Memory B cell (primary cell): ENCODE measurements around the gene ELMO1.

Source experiments
- ATAC-seq: fragments of 150-1000 bp; cut with Tn5 transposase; 2 replicates; pipeline ENCODE4 v1.10.0; 2021; ENCODE audit warnings: low read depth, mild to moderate bottlenecking, moderate library complexity
- DNase-seq, 2 donors: peaks; one replicate each; pipeline ENCODE4 v3.0.0; 2022; ENCODE audit warnings: low spot score in 2 of 2
- H3K27ac Mint-ChIP-seq: one replicate; pipeline ENCODE4 v1.8.0; 2022; ENCODE audit warnings: mild to moderate bottlenecking, moderate library complexity, mixed read lengths
- H3K27me3 Mint-ChIP-seq: one replicate; pipeline ENCODE4 v1.8.0; 2022; ENCODE audit warnings: mixed read lengths
- H3K36me3 Mint-ChIP-seq: one replicate; pipeline ENCODE4 v1.8.0; 2022; ENCODE audit warnings: mild to moderate bottlenecking, mixed read lengths
- H3K4me1 Mint-ChIP-seq: one replicate; pipeline ENCODE4 v1.8.0; 2022; ENCODE audit warnings: mixed read lengths
- H3K4me3 Mint-ChIP-seq: one replicate; pipeline ENCODE4 v1.8.0; 2022; ENCODE audit warnings: mild to moderate bottlenecking, moderate library complexity, mixed read lengths
- H3K9me3 Mint-ChIP-seq: one replicate; pipeline ENCODE4 v1.8.0; 2022; ENCODE audit warnings: mixed read lengths

The ELMO1 gene

DNA sequence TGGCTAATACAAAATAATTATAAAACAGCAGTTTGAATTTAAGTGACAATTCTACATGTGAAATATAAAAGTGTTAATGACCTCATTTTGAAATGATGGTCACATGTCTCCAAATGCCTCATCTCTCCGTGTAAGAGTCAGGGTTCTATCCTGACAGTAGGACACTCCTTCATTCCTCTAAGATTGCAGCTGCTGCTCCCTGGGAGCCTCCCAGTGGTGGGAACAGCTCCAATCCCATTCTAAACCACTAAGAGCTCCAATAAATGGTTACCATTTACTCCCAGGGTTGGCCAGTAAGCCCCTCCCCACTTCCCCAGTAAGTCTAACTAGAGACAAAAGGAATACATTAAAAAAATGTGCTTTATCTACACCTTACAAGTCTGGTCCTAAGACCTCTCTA lies 379.8 kb downstream of the ELMO1 start:
- ATAC-seq (no peak), DNase-seq (no peak)
- H3K27ac Mint-ChIP-seq, result no peak overlapping the region
- no peak overlapping the region for H3K4me3 Mint-ChIP-seq
- H3K9me3 Mint-ChIP-seq, result no peaks in the 10 kb centered on the region
- peaks cover 29% of the 10 kb centered on the region for H3K36me3 Mint-ChIP-seq
- no peaks in the 10 kb centered on the region for H3K27me3 Mint-ChIP-seq
- peaks cover 21% of the 10 kb centered on the region for H3K4me1 Mint-ChIP-seq

DNA sequence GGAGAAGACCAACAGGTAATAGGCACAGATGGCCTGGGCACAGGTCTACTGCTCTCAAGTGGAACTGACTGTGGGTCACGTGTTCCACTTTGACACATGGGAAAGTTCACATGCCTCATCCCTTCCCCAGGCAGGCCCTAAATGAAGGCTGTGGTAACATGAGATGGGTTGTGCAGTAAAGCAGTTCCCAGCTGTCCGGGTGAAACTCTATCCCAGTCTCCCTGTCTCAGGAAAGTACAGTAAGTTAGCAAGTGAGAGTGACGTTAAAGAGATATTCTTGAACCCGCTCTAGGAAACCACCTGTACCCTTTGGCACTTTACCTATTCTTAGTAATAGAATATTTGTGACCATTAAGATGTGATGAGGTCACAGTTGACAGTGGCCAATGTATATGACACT lies 380.6 kb downstream of the ELMO1 start:
- H3K4me3 Mint-ChIP-seq, result no peak overlapping the region
- peaks cover 24% of the 10 kb centered on the region for H3K4me1 Mint-ChIP-seq
- no peaks in the 10 kb centered on the region for H3K9me3 Mint-ChIP-seq
- H3K27me3 Mint-ChIP-seq, result no peaks in the 10 kb centered on the region
- DNase-seq (no peak), ATAC-seq (no peak)
- H3K36me3 Mint-ChIP-seq, result peaks cover 30% of the 10 kb centered on the region
- peak overlapping the region; percentile 17 for H3K27ac Mint-ChIP-seq

DNA sequence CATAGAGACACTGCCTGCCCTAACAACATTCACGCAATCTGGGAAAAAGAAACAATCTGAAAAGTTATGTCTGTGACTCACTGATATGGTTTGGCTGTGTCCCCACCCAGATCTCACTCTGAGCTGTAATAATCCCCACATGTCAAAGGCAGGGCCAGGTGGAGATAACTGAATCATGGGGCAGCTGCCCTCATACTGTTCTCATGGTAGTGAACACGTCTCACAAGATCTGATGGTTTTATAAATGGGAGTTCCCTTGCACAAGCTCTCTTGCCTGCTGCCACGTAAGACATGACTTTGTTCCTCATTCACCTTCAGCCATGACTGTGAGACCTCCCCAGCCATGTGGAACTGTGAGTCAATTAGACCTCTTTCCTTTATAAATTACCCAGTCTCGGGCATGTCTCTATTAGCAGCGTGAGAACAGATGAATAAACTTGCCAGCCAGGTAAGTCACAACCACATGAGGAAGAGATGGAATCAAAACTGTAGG lies 382.8 kb downstream of the ELMO1 start:
- Mint-ChIP-seq H3K36me3 (peaks cover 38% of the 10 kb centered on the region), H3K9me3 (no peaks in the 10 kb centered on the region), H3K4me1 (peaks cover 19% of the 10 kb centered on the region), H3K27me3 (no peaks in the 10 kb centered on the region), H3K4me3 (no peak overlapping the region), H3K27ac (peak overlapping the region; percentile 33)
- DNase-seq, result no peak
- peak; percentile 42 for ATAC-seq

DNA sequence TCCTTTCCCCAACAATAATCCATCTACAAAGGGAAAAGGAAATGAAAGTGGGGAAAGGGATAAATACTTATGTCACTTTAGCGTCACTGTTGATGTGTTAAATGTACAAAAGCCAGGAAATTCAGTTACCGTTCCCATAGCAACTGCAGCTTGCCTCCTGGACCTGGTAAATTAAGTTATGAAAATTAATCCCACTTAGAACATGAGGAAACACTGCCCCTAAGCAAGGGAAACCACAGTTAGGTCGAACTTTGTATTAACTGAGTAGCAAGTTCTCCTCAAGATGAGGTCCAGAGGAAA lies 386.2 kb downstream of the ELMO1 start:
- no peaks in the 10 kb centered on the region for H3K27me3 Mint-ChIP-seq
- DNase-seq (no peak), ATAC-seq (no peak)
- H3K4me1 Mint-ChIP-seq, result peaks cover 12% of the 10 kb centered on the region
- H3K27ac Mint-ChIP-seq, result peak overlapping the region; percentile 24
- H3K36me3 Mint-ChIP-seq, result peaks cover 47% of the 10 kb centered on the region
- H3K4me3 Mint-ChIP-seq, result no peak overlapping the region
- H3K9me3 Mint-ChIP-seq, result no peaks in the 10 kb centered on the region

DNA sequence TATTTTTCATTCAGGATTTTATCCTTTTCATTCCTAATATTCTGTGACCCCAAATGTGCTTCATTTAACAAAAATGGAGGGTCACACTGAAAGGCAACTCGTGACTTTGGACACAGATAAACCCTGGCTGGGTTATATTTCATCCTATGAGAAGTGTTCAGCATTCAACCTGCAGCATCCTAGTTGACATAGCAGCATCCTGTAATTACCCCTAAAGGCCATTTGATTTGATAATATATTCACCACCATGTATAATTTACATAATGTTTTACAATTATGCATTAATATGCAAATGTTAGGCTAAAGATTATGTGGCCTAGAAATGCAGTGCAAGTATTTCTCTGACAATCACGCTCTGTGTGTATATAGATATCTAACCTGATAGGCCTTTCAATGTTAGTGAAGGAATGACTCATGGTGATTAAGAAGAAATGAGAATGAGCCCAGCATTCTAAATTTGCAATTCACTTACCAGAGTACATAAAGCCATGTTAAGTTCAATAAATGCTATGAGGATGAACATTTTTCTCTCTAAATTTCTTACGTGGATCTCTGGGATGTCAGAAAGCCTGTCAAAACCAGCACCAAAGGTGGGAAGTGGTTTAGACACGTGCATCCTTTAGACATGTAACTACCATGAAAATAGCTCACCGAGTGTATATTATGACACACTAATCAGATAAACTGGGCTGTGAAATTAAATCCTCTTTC lies 386.7 kb downstream of the ELMO1 start:
- no peaks in the 10 kb centered on the region for H3K9me3 Mint-ChIP-seq
- no peak overlapping the region for H3K27ac Mint-ChIP-seq
- DNase-seq, result no peak
- H3K27me3 Mint-ChIP-seq, result no peaks in the 10 kb centered on the region
- H3K4me3 Mint-ChIP-seq, result no peak overlapping the region
- H3K36me3 Mint-ChIP-seq, result peaks cover 51% of the 10 kb centered on the region
- no peak for ATAC-seq
- peaks cover 14% of the 10 kb centered on the region for H3K4me1 Mint-ChIP-seq

DNA sequence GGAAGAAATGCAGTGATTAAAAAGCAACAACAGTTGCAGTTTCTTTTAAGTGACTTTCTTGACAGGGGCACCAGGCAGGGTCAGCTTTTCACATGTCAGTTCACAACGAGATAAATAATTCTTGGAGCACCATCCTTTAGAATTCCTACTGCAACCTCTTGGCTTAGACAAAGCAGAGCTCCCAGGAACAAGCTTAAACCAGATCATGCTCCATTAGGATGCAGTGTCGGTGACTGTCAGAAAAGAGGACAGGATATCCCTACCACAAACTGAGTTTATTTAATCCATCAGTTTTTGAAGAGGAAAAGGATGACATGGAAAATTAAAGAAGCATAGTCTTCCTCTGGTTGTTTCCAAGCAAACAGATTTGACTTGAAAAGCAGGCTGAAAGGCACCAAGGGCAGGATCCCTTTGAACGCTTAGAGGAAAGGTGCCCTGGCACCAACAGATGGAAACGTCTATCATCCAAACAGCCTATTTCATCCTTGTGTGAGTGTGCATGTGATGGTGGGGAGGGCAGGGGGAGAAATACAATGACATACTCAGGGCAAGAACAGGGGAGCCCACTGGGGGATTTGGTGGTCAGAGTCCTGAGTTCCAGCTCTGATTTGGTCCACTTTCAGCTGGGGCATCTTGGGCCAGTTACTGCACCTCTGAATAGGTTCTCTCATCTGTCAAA lies 392.3 kb downstream of the ELMO1 start:
- Mint-ChIP-seq H3K36me3 (peaks cover 48% of the 10 kb centered on the region), H3K4me3 (no peak overlapping the region), H3K27ac (no peak overlapping the region), H3K27me3 (no peaks in the 10 kb centered on the region), H3K4me1 (peaks cover 8% of the 10 kb centered on the region), H3K9me3 (no peaks in the 10 kb centered on the region)
- no peak for DNase-seq
- ATAC-seq, result no peak

DNA sequence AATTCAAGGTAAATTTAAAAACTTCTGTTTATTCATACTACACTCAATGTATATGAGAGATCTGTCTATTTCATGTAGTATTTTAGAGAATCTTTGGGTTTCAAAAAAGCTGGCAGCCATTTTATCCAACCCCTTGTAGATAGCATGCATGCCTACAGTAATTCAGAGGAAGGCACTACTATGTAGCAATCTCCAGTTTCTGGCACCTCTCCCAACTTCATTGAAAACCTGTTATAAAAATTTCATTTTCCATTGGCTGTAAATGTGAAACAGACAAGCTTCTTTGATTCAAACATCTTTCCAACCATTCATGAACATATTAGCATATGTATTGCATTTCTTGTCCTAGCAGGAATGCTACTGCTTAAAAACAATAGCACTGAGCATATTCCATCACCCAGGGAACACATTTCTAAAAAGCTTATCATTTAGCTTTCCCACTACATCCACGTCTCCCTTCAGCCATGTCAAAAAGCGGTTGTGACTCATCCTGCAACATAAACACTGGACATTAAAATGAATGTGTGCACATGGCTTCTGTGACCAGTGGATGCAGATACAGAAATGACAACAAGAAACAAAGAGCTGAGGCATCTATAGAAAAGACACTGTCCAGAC lies 393.9 kb downstream of the ELMO1 start:
- Mint-ChIP-seq H3K4me1 (peaks cover 8% of the 10 kb centered on the region), H3K36me3 (peaks cover 41% of the 10 kb centered on the region), H3K9me3 (no peaks in the 10 kb centered on the region), H3K27ac (peak overlapping the region; percentile 6), H3K27me3 (no peaks in the 10 kb centered on the region), H3K4me3 (no peak overlapping the region)
- ATAC-seq (no peak), DNase-seq (no peak)

DNA sequence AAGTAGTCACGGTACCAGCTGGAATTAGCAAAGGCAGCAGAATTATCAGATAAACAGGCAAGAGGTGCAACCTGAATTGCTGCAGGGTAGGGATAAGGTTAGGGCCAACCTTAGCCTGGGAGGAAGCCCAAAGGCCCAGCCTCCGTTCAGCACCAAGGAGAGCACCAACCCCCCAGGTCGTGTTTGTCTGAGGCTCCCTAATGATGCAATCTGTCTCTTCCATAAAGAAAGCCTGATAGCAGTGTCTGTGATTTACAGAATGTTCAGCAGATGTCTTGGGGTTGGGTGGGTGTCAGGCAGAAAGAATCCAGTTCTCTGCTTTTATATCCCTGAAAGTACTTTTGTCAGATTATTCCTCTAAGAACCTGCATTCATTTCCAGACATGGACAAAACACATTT lies 396.0 kb downstream of the ELMO1 start:
- H3K27me3 Mint-ChIP-seq, result no peaks in the 10 kb centered on the region
- no peak overlapping the region for H3K27ac Mint-ChIP-seq
- ATAC-seq (no peak), DNase-seq (no peak)
- no peaks in the 10 kb centered on the region for H3K9me3 Mint-ChIP-seq
- peaks cover 8% of the 10 kb centered on the region for H3K4me1 Mint-ChIP-seq
- H3K36me3 Mint-ChIP-seq, result peaks cover 31% of the 10 kb centered on the region
- no peak overlapping the region for H3K4me3 Mint-ChIP-seq

DNA sequence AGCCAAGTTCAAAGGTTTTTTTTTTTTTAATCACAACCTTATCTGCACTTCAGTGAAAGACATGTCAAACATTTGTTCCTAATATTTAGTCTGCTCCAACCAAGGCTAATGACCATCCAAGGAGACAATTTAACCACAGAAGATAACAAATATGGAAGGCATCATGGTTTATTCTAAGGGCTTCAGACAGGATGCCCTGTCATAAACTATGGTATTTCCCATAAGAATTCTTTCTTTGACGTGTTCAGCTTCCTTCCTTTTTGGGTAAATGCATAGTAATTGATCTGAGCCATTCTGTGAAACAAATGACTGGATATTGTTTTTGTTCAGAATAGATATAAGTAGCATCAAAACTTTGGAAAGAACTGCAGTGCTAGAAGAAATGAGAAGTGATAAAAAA lies 397.9 kb downstream of the ELMO1 start:
- Mint-ChIP-seq H3K27me3 (no peaks in the 10 kb centered on the region), H3K4me1 (peaks cover 16% of the 10 kb centered on the region), H3K36me3 (peaks cover 21% of the 10 kb centered on the region), H3K27ac (no peak overlapping the region), H3K9me3 (no peaks in the 10 kb centered on the region), H3K4me3 (no peak overlapping the region)
- DNase-seq, result no peak
- no peak for ATAC-seq

DNA sequence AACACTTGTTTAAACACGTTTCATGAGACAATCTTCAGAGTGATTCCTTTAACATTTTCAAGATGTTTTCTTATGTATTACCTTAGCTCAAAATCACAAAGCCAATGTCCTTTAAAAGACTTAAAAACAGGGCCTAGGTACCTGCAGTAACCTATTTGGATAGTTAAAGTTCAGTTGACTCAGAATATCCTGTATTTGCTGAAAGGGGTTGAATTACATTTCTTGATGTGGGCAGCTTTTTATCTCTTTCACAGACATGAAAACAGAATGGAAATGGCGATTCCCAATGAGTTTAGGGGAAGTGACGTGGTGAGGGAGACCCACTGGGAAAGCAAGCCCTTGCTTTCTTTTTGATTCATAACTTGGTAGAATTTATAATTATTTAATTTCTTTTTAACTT lies 400.0 kb downstream of the ELMO1 start:
- no peak overlapping the region for H3K4me3 Mint-ChIP-seq

DNA sequence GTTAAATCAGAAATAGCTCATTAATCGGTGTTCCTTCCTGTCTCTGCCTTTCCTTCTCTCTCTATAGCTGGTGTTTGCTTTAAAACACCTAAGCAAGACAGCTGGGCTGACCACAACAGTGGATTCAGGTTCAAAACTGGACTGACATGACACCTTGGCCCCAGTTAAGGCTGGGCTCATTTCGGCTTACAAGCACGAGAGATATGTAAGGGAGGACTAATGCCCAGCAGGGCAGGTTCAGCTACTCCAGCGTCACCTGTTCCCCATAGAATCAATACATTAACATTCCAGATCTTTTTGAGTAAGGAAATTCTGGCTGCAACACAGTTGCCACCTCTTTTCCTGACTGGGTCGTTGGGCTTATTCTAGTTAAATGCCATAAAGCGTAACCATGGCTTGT lies 401.4 kb downstream of the ELMO1 start:
- H3K27me3 Mint-ChIP-seq, result no peaks in the 10 kb centered on the region
- peaks cover 2% of the 10 kb centered on the region for H3K9me3 Mint-ChIP-seq
- no peak for ATAC-seq
- peaks cover 14% of the 10 kb centered on the region for H3K4me1 Mint-ChIP-seq
- DNase-seq, result no peak
- no peak overlapping the region for H3K4me3 Mint-ChIP-seq
- H3K36me3 Mint-ChIP-seq, result peaks cover 24% of the 10 kb centered on the region
- no peak overlapping the region for H3K27ac Mint-ChIP-seq

More for the DNA sequence above, 400.0 kb downstream of the ELMO1 start:
- no peaks in the 10 kb centered on the region for H3K27me3 Mint-ChIP-seq
- no peak for DNase-seq
- peaks cover 18% of the 10 kb centered on the region for H3K4me1 Mint-ChIP-seq
- H3K36me3 Mint-ChIP-seq, result peaks cover 18% of the 10 kb centered on the region
- no peak for ATAC-seq
- H3K27ac Mint-ChIP-seq, result no peak overlapping the region
- no peaks in the 10 kb centered on the region for H3K9me3 Mint-ChIP-seq

DNA sequence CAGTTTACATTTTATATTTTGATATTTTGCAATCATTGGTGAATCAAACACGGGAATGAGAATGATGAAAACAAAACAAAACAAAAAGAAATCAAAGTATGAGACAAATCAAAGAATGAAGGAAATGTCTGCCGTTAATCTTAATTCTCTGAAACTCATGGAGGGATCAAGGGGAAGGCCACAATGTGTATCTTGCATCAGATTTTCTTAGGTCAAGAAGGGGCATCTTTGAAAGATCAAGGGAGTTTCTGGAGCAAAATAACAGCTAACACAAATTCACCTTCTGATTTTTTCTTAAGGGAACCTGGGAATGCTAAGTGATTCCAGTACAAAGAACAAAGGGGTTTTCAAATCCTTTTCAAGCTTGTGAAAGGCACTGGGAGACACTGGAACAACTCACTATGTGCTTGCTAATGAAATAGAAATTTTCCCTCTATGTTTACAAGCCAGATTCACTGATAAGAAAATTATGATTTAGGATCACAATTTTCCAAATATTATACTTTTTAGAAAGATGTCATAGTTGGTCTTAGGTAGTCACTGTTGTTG lies 402.1 kb downstream of the ELMO1 start:
- peaks cover 2% of the 10 kb centered on the region for H3K9me3 Mint-ChIP-seq
- peak overlapping the region; percentile 9 for H3K27ac Mint-ChIP-seq
- H3K4me1 Mint-ChIP-seq, result peaks cover 14% of the 10 kb centered on the region
- DNase-seq (no peak), ATAC-seq (no peak)
- H3K27me3 Mint-ChIP-seq, result no peaks in the 10 kb centered on the region
- H3K36me3 Mint-ChIP-seq, result peaks cover 23% of the 10 kb centered on the region
- H3K4me3 Mint-ChIP-seq, result no peak overlapping the region

DNA sequence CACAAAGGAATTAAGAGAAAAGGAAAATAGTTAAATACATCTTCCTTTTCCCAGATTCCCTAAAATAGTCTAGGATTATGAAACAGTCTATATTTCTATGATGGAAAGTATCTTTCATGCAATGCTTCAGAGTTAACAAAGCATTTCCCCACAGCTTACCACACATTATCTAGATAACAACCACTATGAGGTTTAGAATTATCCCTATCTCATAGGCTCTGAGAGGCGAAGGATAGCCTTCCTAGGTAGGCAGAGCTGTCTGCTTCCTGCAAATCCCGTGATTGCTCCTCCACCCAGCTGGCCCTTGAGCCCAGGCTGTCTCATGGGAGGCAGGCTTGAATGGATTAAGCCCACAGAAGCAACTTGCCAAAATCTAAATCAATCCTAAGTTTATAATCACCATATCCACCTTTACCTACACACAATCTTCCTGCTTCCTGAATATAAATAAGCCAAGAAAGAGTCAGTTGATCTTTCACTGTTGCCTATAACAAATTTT lies 402.9 kb downstream of the ELMO1 start:
- peaks cover 29% of the 10 kb centered on the region for H3K36me3 Mint-ChIP-seq
- ATAC-seq (no peak), DNase-seq (no peak)
- H3K27me3 Mint-ChIP-seq, result no peaks in the 10 kb centered on the region
- peaks cover 4% of the 10 kb centered on the region for H3K9me3 Mint-ChIP-seq
- peak overlapping the region; percentile 9 for H3K27ac Mint-ChIP-seq
- no peak overlapping the region for H3K4me3 Mint-ChIP-seq
- H3K4me1 Mint-ChIP-seq, result peaks cover 14% of the 10 kb centered on the region

DNA sequence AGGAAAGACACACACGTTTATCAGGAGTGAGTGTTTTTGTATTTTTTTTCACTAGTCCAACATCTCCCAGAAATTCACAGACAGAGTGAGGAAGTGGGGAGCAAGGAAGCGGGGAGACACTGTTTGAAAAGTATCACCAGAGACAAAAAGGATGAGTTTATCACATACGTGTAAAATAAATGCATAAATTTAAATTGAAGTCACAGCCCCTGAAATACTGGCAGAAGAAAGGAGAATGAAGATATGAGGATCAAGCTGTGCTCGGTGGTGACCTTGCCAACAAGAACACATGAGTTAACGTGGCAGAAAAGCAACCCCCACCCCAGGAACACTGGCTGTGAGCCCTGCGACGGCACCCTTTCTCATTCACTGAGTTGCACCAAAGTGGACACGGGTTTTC lies 407.2 kb downstream of the ELMO1 start:
- Mint-ChIP-seq H3K4me3 (no peak overlapping the region), H3K9me3 (peaks cover 8% of the 10 kb centered on the region), H3K27me3 (no peaks in the 10 kb centered on the region), H3K27ac (no peak overlapping the region), H3K36me3 (peaks cover 50% of the 10 kb centered on the region), H3K4me1 (peaks cover 7% of the 10 kb centered on the region)
- DNase-seq, result no peak
- no peak for ATAC-seq
